Measurements from ENCODE around the gene LRRC55.

LRRC55 gene

DNA sequence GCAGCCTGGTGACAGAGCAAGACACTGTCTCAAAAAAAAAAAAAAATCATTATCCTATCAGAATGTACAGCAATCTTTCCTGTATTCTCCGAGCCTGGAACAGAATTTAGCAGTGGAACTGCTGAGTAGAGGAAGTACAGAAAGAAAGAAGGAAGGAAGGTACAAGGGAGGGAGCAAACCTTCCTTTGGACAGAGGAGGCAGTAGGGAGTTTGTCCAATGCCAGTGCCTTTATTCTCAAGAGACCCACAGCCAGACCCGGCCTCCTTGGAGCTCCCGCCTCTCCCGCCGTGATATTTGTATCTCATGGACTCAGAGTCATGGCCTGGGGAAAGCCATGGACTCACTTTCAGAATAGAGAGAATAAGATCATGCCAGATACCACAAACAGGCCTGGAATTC, 37.7 kb upstream of the LRRC55 start:
- no peak overlapping the region for H3K4me3 ChIP-seq (ENCODE audit: low read depth, low read length)
- H3K4me1 ChIP-seq (ENCODE audit: control insufficient read depth, insufficient read depth, low read length): no peaks in the 10 kb centered on the region
- no peak overlapping the region for H3K27ac ChIP-seq (ENCODE audit: extremely low read depth, low read depth, low read length)
- TF ChIP-seq ZSCAN23 (tag by site-specific recombination; IDR thresholded peaks at IDR 0.05) (no peak), ZNF776 (tag by site-specific recombination; IDR thresholded peaks at IDR 0.05; ENCODE audit: borderline replicate concordance) (no peak)
- H3K36me3 ChIP-seq (ENCODE audit: control insufficient read depth in 2 of 2, insufficient read depth in 1 of 2, low read length in 2 of 2): no peaks in the 10 kb centered on the region
- H3K9me3 ChIP-seq (ENCODE audit: control insufficient read depth, insufficient read depth, low read depth, low read length): no peaks in the 10 kb centered on the region
- POLR2A ChIA-PET: no interaction called here
- CTCF ChIA-PET: interaction anchor here (0.7 to 0.8 kb wide), 3 partner anchors 16 to 67 kb away, joined by 3 to 7 read pairs (median 5); no protein-coding TSS in a partner anchor

- H3K27ac ChIP-seq (ENCODE audit: extremely low read depth, low read depth, low read length): no peak overlapping the region
- no peaks in the 10 kb centered on the region for H3K9me3 ChIP-seq (ENCODE audit: control insufficient read depth, insufficient read depth, low read depth, low read length)
- POLR2A ChIA-PET: no interaction called here
- TF ChIP-seq, protein P1, sequence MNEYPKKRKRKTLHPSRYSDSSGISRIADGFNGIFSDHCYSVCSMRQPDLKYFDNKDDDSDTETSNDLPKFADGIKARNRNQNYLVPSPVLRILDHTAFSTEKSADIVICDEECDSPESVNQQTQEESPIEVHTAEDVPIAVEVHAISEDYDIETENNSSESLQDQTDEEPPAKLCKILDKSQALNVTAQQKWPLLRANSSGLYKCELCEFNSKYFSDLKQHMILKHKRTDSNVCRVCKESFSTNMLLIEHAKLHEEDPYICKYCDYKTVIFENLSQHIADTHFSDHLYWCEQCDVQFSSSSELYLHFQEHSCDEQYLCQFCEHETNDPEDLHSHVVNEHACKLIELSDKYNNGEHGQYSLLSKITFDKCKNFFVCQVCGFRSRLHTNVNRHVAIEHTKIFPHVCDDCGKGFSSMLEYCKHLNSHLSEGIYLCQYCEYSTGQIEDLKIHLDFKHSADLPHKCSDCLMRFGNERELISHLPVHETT (tag by site-specific recombination; IDR thresholded peaks at IDR 0.05): no peak
- TF ChIP-seq ZNF148 (tag by site-specific recombination; IDR thresholded peaks at IDR 0.05; ENCODE audit: borderline replicate concordance): no peak
- TF ChIP-seq ZNF560 (tag by site-specific recombination; IDR thresholded peaks at IDR 0.05; ENCODE audit: borderline replicate concordance): no peak
- no peak for TF ChIP-seq KLF9 (tag by site-specific recombination; IDR thresholded peaks at IDR 0.05; ENCODE audit: low read depth)
- TF ChIP-seq ZNF140 (tag by site-specific recombination; IDR thresholded peaks at IDR 0.05): no peak
- TF ChIP-seq, protein P2, sequence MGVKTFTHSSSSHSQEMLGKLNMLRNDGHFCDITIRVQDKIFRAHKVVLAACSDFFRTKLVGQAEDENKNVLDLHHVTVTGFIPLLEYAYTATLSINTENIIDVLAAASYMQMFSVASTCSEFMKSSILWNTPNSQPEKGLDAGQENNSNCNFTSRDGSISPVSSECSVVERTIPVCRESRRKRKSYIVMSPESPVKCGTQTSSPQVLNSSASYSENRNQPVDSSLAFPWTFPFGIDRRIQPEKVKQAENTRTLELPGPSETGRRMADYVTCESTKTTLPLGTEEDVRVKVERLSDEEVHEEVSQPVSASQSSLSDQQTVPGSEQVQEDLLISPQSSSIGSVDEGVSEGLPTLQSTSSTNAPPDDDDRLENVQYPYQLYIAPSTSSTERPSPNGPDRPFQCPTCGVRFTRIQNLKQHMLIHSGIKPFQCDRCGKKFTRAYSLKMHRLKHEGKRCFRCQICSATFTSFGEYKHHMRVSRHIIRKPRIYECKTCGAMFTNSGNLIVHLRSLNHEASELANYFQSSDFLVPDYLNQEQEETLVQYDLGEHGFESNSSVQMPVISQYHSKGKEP (tag by site-specific recombination; IDR thresholded peaks at IDR 0.05): no peak
- TF ChIP-seq ZBTB10 (tag by site-specific recombination; IDR thresholded peaks at IDR 0.05): no peak
- no peak for TF ChIP-seq BCL6B (tag by site-specific recombination; IDR thresholded peaks at IDR 0.05)
- no peak for TF ChIP-seq ZNF354C (tag by site-specific recombination; IDR thresholded peaks at IDR 0.05; ENCODE audit: borderline replicate concordance, low read depth)
- TF ChIP-seq ZBTB48 (tag by site-specific recombination; IDR thresholded peaks at IDR 0.05): no peak
- TF ChIP-seq ZNF248 (tag by site-specific recombination; IDR thresholded peaks at IDR 0.05): no peak
- TF ChIP-seq ZNF768 (tag by site-specific recombination; IDR thresholded peaks at IDR 0.05): no peak
- no peak for TF ChIP-seq ZNF707 (tag by site-specific recombination; IDR thresholded peaks at IDR 0.05)
- TF ChIP-seq ZNF623 (tag by site-specific recombination; IDR thresholded peaks at IDR 0.05): no peak
- CTCF ChIA-PET: interaction anchor here (0.7 to 1.1 kb wide), 5 partner anchors 13 to 104 kb away, joined by 3 to 7 read pairs (median 5); no protein-coding TSS in a partner anchor
- H3K36me3 ChIP-seq (ENCODE audit: control insufficient read depth in 2 of 2, insufficient read depth in 1 of 2, low read length in 2 of 2): no peaks in the 10 kb centered on the region
- no peaks in the 10 kb centered on the region for H3K4me1 ChIP-seq (ENCODE audit: control insufficient read depth, insufficient read depth, low read length)
- H3K4me3 ChIP-seq (ENCODE audit: low read depth, low read length): no peak overlapping the region
These were observed 37.0 kb upstream of the LRRC55 start for GRCh38 chr11:57144531-57145320.
